AG04449 (cell line): ENCODE data around the gene LRMDA.

Experiments
- CTCF ChIA-PET: fragments of 350-600 bp; formaldehyde crosslinking; extraction: SDS; loops from one replicate; lab custom pipeline; 2021; ENCODE audit warnings: antibody characterized with exemption; lab: Yijun Ruan, JAX
- POLR2A ChIA-PET: fragments of 400-600, 350-600 bp; formaldehyde crosslinking; extraction: SDS; loops from one replicate; lab custom pipeline; 2020; ENCODE audit warnings: antibody characterized with exemption, inconsistent platforms; lab: Yijun Ruan, JAX
- DNase-seq: peaks from one replicate; pipeline ENCODE4 v3.0.0-alpha.2; 2010; ENCODE audit warnings: low read depth, low spot score
- H3K4me3 ChIP-seq: 2 replicates; pipeline ENCODE4 v1.5.1; 2011; ENCODE audit warnings: low read depth, mild to moderate bottlenecking, control low read depth, low read length
- TF ChIP-seq, protein P1 (sequence below): IDR thresholded peaks from one replicate; pipeline ENCODE4 v1.5.1; 2011; ENCODE audit warnings: mild to moderate bottlenecking, moderate library complexity, low read length, control low read depth, inconsistent platforms; ENCODE audit not compliant: insufficient read depth; ENCODE audit errors: missing control alignments

The LRMDA gene

DNA sequence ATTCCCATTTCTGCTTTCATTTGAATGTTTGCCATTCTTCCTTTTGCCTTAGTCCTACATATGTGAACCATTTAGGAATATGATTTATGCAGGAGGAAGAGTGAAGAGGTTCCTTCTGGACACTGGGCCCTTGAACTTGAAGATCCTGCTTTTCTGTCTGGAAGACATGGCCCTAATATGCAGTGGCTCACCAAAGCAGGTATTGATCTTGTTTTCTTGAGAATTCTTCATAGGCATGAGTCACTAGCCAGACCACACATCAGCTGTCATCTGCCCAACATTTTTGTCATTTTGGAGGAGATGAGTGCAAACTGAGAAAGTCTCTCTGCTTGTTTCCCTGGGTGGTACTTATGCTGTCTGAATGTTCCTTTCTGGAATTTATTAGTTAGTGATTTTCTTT is 382.6 kb downstream of the LRMDA start:
- H3K4me3 ChIP-seq = no peak overlapping the region
- no peak for DNase-seq
- CTCF ChIA-PET = no interaction called here
- TF ChIP-seq, protein P1, sequence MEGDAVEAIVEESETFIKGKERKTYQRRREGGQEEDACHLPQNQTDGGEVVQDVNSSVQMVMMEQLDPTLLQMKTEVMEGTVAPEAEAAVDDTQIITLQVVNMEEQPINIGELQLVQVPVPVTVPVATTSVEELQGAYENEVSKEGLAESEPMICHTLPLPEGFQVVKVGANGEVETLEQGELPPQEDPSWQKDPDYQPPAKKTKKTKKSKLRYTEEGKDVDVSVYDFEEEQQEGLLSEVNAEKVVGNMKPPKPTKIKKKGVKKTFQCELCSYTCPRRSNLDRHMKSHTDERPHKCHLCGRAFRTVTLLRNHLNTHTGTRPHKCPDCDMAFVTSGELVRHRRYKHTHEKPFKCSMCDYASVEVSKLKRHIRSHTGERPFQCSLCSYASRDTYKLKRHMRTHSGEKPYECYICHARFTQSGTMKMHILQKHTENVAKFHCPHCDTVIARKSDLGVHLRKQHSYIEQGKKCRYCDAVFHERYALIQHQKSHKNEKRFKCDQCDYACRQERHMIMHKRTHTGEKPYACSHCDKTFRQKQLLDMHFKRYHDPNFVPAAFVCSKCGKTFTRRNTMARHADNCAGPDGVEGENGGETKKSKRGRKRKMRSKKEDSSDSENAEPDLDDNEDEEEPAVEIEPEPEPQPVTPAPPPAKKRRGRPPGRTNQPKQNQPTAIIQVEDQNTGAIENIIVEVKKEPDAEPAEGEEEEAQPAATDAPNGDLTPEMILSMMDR = no peak
- POLR2A ChIA-PET = no interaction called here

- H3K4me3 ChIP-seq = no peak overlapping the region
- DNase-seq = no peak
- TF ChIP-seq, protein P1 = no peak
- CTCF ChIA-PET = no interaction called here
- POLR2A ChIA-PET = no interaction called here
These were observed 383.6 kb downstream of the LRMDA start for GRCh38 chr10:75815066-75815465.

- ChIA-PET POLR2A (no interaction called here), CTCF (no interaction called here)
- H3K4me3 ChIP-seq = no peak overlapping the region
- no peak for DNase-seq
- TF ChIP-seq, protein P1 = no peak
These were observed 385.8 kb downstream of the LRMDA start for GRCh38 chr10:75817198-75817597.

GRCh38 chr10:75818552-75818951 is 387.1 kb downstream of the LRMDA start:
- no peak for DNase-seq
- no peak overlapping the region for H3K4me3 ChIP-seq
- TF ChIP-seq, protein P1 = no peak
- ChIA-PET POLR2A (no interaction called here), CTCF (no interaction called here)

DNA sequence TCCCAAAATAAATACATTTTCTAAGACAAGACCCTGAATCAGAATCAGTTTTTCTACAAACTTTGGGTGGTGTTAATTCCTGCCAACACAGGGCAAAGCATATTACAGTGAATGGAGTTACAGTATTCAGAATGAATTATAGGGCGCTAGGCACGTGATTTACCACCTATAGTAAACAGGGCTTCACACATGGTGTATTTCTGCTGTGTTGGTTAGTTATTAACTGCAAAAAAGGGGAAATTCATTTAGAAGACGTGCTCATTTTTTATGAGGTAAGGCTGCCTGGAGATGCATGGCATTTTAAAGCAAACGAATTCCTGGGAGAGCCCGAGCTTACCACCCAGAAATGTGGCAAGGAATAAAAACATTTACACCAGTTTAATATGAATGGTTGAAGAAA is 393.8 kb downstream of the LRMDA start:
- no peak overlapping the region for H3K4me3 ChIP-seq
- TF ChIP-seq, protein P1 = no peak
- ChIA-PET POLR2A (no interaction called here), CTCF (no interaction called here)
- no peak for DNase-seq

- ChIA-PET CTCF (no interaction called here), POLR2A (no interaction called here)
- DNase-seq = no peak
- no peak overlapping the region for H3K4me3 ChIP-seq
- TF ChIP-seq, protein P1 = no peak
These were observed 394.2 kb downstream of the LRMDA start for GRCh38 chr10:75825661-75826060.

DNA sequence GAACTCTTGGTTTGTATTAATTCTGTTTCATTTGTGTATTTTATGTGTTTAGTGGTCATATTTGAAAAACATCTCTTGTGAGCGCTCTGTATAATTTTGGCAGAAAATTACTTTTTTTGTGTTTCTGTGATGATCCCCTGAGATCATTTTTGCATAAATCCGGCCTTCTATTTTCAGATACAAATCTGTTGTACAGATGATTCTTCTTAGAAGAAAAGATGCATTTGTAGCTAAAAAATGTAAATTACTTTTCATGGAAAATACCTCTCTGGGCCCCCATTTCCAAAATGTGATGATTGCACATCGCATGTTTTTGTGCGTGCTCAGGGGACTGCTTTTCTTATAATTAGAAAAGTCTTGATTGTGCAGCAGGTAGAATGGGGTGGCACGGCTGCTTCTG is 395.4 kb downstream of the LRMDA start:
- H3K4me3 ChIP-seq = no peak overlapping the region
- POLR2A ChIA-PET = no interaction called here
- CTCF ChIA-PET = no interaction called here
- TF ChIP-seq, protein P1 = no peak
- no peak for DNase-seq
